NOMO-1 treated with dmso at 0.1 percent for 144 hours (cell line): ENCODE results near the gene RAB26.
A peak's percentile ranks its signal among the peaks of the same experiment; 100 is the strongest.

Experiments
- DNase-seq: peaks from one replicate; lab custom pipeline; 2025; ENCODE audit not compliant: unreplicated experiment; lab: John Stamatoyannopoulos, UW

RAB26 gene

DNA sequence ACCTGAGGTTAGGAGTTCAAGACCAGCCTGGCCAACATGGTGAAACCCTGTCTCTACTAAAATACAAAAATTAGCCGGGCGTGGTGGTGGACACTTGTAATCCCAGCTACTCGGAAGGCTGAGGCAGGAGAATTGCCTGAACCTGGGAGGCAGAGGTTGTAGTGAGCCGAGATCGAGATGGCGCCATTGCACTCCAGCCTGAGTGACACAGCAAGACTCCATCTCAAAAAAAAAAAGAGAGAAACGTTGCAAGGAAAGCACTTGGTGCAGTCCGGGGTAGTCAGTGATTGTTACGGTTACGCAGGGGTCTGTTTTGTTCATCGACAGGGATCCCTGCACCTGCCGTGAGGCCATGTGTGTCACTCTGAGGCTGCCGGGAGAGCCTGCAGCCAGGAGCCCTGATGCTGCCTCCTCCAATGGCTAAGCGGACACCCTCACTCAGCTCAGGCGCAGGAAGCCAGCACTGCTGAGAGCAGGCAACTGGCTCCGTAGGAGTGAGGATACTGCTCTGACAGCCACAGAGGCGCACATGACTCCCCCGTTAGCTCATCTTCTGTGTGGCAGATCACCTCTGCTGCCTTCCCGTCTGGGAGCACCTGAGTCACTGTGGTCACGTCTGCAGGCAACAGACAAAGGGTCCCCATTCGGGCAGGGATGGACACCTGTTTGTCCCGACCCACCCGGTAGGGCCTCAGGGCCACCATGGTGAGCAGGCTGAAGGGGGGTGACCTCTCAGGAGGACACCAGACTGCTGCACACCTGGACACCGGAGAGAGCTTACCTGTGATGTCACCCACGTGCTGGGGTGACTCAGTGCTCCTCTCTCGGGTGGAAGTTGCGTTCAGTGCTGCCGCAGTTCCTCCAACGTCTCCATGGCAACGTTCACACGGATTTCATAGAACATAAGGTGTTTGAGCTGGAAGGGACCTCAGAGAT, 5.2 kb upstream of the RAB26 start:
- no peak for DNase-seq

DNA sequence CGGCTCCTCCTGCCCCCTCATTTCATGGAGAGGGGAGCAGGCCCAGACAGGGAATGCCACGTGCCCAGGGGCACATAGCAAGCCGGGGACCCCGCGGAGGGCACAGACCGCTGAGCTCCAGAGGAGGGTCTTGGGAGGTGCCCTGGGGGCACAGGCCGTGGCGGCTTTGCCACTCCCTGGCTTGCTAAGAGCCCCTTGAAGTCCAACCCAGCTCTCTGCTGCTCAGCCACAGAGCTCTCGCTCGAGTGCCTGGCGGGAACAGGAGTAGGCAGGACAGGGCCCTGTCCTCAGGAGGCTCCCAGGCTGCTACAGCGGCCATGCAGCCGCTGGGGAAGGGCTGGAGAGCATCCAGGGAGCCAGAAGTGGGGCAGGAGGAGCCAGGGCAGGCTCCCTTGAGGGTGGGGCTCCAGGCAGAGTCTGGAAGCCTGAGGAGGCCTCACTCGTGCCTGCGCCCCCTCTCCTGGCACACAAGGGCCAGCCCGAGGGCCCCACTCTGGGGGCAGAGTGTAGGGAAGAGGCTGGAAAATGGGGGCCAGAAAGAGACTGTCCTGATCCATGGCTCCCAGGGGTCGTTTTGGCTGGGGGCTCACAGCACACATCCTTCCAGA, 4.4 kb upstream of the RAB26 start:
- DNase-seq, result no peak

DNA sequence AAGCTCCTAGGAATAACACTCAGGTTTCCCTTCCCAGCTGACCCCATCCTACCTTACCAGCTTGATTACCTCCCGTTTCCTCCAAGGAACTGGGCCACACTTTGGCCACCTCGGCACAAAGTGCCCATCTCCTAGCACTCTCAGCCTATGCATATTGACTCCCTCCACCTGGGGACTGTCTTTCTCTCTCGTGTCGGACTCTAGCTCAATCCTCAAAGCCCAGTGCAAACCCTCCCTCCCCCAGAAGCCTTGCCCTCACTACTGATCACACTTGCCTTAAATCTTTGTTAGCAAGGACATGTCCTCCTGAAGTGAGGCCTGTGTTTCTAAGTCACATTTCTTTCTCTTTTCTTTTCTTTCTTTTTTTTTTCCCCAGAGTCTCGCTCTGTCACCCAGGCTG, 2.6 kb upstream of the RAB26 start:
- DNase-seq, result no peak

DNA sequence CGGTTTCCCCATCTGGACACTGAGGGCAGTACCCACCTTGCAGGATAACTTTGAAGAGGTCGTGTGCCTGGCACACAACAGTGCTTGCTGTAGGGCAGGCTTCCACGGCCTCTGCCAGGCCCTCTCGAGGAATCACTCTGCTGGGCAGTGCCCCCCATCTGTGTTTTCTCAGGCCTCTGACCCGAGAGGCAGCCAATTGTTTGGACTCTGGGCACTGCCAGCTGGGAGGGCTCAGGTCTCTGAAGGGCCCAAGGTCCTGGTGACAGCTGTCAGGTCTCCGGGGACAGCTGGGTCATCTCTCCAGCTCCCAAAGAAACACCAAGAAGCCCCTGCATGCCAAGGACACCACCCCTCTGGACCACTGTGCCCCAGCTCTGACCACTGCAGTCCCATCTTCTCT, 1.0 kb upstream of the RAB26 start:
- no peak for DNase-seq

DNA sequence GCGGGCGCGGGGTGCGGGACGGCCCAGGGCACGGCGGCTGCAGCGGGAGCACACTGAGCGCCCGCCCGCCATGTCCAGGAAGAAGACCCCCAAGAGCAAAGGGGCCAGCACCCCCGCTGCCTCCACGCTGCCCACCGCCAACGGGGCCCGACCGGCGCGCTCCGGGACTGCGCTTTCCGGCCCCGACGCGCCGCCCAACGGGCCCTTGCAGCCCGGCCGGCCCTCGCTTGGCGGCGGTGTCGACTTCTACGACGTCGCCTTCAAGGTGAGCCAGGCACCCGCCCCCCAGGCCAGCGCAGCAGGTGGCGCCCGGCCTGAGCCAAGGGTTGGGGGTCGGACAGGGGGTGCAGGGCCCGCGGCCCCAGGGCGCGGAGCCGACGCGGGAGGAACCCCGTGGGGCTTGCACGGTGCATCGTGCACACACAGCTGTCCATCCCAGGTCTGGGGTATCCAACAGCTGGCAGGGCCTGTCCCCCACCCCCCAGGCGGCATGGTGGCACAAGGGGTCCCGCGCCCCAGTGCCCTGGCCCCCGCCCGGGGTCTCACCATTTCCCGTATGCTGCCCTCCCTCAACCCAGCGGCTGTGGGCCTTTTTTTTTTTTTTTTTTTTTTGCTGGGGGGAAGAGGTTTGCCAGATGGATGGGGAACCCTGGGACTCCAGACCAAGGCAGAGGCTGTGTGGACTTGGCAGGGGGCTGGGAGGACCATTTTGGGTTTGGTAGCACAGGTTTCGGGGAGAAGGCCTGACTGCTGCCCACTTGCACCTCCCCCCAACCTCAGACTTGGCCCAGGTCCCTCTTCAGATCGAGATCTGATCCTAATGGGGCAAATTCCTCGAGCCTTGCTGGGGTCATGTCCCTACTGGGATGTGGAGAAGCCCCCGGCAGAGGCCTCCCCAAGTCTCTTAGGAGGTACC, 547 bp downstream of the RAB26 start:
- no peak for DNase-seq

DNA sequence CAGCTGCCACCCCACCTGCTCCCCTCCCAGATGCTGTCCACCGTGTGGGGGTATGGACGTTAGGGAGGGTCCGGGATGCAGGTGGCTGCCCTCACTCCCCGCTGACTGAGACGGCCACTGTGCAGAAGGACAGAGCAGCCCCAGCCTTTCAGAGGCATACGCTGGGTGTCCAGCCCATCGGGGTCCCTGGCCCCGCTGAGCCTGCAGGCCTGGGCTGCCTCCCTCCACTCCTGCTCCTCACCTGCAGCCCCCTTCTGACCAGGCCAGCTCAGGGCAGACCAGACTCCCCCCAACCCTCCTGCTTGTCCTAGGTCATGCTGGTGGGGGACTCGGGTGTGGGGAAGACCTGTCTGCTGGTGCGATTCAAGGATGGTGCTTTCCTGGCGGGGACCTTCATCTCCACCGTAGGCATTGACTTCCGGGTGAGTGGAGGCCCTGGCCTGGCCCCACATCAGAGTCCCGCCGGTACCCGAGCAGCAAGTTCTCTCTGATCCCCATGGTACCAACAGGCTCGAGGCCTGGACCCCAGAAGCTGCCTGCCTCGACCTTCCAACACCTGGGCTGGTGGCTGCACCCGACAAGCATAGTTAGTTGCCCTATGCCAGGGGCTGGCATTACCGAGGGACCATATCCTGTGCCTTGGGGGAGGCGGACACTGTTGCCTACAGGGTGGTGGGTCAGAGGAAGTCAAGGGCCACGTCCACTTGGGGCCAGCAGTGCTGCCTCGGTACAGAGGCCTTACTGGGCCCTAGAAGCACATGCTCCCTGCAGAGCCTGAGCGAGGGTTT, 1.4 kb downstream of the RAB26 start:
- no peak for DNase-seq

DNA sequence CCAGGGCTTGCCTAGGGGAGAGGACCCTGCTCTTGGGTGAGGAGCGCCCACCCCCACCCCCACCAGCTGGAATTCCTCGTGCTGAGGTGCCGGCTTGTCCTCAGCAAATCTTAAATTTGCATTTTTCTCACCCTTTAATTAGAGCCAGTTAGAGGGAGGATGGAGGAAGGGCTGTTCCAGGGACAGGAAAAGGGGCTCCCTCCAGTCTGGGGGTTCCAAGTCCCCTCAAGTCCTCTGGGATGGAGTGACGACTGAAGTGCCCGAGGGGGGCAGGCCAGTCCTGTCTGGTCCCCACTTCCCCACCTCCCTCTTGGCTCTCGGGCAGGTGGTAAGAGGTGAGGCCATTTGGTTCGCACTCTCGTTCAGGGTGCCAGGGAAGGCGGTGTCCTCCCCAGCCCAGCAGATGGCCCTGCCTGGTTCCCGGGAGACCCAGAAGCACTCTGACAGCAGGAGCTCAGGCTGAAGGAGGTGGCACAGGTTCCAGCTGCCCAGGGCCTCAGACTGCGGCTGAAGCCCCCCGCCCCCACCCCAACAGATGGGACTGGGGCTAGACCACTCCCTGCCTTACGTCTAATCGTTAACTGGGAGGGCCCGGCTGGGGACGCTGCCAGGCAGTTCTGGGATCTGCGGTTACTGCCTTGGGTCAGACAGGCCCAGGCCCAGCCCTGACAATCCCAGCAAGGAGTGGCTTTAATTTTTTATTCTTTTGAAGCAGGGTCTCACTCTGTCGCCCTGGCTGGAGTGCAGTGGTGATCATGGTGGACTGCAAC, 2.2 kb downstream of the RAB26 start:
- no peak for DNase-seq

DNA sequence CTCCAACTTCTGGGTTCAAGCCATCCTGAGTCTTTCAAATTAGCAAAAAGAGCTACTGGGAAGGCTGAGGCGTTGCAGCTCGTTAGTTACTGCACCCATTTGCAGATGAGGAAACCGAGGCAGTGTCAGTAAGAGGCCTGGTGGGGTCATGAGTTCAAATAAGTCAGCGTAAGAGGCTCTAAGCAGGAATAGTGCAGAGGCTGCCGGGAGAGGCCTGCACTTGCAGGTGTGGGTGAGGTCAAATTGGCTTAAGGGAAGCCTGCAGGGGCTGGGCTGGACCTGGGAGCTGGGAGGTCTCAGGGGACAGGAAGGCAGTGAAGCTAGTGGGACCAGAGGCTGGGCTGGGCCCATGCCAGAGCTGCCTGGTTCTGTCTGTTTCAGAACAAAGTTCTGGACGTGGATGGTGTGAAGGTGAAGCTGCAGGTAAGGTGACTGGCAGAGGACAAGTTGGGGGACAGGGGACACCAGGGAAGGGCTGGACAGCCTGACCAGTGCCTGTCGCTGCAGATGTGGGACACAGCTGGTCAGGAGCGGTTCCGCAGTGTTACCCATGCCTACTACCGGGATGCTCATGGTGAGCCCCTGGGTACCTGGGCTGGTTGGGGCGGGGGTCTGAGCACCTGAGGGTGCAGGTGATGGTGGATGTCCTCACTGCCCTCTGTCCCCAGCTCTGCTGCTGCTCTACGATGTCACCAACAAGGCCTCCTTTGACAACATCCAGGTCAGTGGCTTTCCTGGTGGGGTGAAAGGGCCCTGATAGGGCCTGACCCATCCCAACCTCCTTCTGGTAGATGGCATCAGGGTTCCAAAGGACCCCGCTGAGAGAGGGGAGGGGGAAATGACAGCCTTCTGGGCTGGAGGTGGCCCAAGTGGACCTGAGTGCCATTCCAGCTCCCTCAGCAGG, 3.0 kb downstream of the RAB26 start:
- DNase-seq, result no peak

DNA sequence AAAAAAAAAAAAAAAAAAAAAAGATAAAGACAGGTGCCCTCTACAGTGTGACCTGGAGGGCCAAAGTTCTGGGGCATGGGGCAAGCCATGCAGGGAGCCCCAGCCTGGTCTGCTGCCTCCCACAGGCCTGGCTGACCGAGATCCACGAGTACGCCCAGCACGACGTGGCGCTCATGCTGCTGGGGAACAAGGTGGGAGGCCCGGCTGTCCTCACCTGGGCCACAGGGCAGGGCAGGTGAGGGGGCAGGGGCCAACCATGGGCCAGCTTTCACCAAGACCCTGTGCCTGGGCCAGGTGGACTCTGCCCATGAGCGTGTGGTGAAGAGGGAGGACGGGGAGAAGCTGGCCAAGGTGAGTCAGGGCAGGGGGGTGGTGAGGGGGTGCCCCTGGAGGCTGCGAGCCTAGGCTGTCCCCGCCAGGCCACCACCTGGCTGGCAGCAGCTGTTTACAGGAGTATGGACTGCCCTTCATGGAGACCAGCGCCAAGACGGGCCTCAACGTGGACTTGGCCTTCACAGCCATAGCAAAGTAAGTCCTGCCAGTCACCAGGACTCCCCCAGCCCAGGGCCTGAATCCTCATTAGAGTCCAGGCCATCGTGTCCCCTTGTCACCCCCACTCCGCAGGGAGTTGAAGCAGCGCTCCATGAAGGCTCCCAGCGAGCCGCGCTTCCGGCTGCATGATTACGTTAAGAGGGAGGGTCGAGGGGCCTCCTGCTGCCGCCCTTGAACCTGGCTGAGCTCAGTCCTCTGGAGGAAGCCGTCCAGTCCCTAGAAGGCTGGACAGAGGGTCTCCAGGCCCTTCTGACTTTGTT, 4.5 kb downstream of the RAB26 start:
- DNase-seq, result no peak

DNA sequence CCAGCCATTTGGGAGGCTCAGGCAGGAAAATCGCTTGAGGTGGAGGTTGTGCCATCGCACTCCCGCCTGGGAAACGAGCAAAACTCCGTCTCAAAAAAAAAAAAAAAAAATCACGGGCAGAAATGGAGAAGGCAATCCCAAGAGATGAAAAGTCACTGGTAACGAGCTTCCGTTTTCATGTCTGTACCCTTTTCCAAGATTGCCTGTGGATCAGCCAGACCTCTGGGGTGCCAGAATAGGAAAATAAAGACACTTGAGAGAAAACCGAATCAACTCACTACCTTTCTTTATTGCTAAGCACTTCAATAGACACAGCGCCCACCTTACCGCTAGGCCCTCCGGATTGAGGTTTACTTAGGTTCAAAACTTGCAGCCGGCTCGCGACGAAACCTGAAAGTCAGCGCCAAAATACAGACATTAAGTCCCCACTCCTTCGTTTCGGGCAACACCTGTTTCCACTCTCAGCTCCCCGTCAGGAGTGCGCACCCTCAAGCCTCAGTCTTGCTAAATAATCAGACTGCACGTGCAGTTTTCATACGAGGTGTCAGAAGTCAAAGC, 6.2 kb downstream of the RAB26 start:
- DNase-seq, result no peak

DNA sequence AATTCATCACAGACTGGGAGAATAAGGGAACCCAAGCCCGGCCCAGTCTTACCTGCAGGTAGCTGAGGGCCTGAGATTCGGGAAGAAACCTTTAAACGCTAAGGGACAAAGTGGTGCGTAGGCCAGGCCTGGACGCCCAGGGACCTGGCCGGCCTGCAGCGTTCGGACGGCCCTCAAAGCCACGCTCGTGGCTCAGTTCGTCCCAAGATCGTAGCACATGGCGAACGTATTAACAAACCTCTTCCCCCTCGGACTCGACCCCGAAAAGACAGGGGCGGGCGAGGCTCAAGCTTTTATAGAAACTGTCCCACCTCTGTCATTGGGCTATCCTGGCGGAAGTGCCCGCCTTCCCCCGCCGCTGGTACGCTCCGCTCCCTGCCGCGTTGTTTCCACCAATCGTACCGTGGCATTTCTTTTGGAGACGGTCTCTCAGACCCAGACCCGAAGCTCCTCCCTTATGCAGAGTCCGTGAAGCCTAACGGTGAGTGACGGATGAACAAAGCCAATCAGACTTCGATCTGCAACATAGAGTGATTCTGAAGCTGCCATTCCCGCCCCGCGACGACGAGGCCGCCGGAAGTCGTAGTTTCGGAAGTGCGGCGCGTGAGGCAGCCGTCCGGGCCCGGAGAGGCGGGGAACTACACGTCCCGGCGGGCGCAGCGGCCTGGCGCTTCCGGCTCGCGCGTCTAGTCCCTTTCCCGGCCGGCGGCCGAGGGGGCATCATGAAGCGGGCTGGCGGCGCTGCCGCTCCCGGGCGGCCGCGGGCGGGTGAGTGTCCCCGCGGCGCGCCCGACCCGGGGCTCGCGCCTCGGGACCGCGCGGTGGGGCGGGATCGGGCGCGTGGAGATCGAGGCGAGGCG, 6.9 kb downstream of the RAB26 start, which contains the start of gene TRAF7:
TRAF7 (plus strand) TSS at position 692 of the 860 bp plus-strand sequence. CDS start 8,139 bp downstream, outside the sequence.
- peak; percentile 98 for DNase-seq

DNA sequence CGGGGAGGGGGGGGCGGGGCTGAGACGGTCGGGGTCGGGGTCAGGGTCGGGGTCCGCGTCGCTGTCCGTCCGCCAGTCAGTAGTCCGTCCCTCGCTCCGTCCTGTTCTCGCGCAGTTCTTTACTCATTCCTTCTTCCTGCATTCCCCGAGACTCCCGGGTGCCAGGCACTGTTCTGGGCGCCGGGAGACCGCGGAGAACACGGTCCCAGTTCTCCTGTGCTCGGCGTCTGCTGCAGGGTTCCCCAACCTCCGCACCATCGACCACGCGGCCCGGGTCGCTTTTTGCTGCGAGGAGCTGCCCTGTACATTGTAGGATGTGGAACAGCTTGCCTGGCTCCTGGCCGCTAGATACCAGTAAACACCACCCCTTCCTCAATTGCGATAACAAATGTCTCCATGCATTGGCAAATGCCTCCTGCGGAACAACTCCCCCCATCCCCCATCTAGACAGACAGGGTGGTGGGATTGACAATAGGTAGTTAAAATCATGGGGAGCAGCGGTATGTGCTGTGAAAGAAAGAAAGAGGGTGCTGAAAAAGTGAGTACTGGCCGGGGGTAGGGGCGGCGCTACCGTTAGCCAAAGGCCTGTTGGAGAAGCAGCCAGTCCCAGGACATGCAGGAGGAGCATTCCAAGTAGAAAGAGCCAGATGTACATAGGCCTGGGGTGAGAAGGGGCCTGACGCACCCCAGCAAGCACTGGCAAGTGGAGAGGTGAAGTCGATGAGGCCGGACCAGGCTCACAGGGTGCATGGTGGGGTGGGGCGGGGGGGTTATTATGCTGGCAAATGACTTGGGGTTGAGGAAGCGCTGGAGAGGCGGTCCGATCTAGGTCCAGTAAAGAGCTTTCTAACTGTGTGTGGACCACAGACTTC, 7.8 kb downstream of the RAB26 start:
- no peak for DNase-seq

DNA sequence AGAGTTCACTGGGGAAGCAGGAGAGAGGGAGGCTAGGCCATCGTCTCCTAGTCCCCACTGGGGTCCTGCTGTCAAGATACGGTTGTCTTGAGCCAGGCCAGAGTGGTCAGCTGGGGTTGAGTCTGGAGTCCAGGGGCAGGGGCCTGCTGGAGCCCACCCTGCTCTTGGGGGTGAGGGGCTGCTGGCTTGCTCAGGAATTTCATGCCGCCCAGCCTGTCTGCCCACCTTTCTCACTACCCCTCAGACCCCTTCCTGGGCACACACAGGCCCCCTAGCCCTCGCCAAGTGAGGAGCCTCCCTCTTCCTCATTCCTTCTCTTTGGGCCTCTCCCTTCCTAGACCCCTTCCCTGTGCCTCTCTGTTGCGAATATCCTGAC, 8.4 kb downstream of the RAB26 start:
- no peak for DNase-seq

DNA sequence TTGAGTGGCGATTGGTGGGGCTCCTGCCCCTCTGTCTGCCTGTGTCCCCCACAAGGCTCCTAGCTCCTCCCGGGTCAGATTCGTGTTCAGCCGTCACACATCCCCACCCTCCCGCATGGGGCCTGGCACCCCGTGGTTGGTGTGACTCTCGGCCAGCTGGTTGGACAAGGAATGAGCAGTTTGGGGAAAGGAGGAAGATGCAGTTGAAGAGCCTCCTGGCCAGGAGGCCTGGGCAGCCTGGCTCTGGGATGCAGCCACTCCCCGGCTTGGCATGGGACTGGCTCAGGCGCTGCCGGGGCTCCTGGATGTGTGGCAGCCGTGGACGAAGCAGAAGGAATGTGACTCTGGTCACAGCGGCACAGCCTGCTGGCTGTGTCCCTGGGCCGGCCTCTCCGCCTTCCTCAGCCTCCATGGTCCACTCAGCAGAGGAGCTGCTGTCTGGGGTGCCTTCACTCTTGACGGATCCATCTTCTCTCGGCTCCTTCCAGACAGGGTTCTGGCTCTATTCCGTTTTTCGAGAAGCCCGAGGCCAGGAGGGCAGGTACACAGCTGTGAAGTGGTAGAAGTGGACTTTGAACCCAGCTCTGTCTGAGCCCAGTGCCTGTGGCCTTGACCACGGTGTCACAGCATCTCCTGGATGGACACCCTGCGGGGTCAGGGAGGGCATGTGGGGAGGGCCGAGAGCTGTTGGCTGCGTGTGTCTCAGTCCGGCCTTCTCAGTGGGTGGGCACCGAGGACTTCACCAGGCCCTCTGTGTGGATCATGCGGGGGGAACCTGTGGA, 9.2 kb downstream of the RAB26 start:
- DNase-seq, result no peak

DNA sequence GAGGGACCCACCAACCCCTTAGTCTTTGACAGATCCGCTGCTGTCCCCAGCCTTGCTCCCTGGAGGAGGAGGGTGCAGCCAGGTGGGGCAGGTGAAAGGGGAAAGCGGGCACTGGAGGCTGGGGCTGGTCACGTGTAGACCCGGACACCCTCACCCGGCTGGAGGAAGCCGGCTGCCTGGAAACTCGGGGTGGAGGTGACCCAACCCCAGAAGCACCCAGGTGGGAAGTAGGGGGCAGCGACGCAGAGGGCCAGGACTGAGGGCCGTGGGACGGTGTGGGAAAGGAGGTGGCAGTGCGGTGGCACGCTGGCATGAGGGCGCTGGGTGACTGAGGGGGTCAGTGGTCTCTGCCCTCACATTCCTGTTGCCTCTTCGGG, 9.8 kb downstream of the RAB26 start:
- DNase-seq, result no peak
